GM21447 (cell line): ENCODE data around the gene CIC.
"Not testable (repeated sequence)": the region's sequence is repeated elsewhere in the genome, so short reads cannot be mapped to it uniquely, and the experiment has no call there.

Experiments used
- ATAC-seq: cut with Tn5 transposase; IDR thresholded peaks from one replicate; pipeline ENCODE4 v1.9.1; 2021; ENCODE audit not compliant: unreplicated experiment

Gene CIC

DNA sequence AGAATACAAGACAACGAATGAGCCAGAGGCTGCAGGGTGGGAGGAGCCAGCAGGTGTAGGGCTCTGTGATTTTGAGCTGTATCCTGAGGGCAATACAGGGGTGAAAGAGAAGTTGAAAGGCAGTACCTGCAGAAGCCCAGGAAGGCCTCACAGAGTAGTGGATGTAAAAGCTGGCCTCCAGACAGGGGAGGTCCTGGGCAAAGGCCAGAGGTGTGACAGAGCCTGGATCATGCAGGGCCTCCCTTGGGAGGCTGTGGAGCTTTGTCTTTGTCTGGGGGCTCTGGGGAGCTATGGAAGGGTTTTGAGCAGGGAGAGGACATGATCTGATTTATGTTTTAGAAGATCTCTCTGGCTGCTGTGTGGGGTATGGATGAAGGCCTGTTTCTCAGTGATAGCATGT is 59.1 kb downstream of the CIC start:
- ATAC-seq, result no peak

DNA sequence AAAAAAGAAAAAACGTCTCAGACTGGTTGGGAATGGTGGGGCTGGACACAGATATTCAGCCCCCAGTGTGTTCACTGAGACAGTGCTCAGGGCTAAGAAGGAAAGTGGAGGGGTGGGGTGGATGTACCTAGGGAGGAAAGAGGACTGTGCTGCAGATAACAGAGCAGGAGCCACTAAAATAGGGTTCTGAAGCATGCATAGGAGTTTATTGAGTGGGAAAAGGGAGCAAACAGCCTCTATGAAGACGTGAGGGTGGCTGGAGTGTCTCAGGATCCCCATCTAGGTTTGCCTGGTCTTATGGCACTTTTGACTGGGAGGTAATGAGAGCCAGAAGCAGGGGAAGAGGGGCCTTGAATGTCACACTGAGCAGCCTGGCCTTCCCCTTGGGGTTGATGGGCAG is 59.8 kb downstream of the CIC start:
- ATAC-seq, result no peak

DNA sequence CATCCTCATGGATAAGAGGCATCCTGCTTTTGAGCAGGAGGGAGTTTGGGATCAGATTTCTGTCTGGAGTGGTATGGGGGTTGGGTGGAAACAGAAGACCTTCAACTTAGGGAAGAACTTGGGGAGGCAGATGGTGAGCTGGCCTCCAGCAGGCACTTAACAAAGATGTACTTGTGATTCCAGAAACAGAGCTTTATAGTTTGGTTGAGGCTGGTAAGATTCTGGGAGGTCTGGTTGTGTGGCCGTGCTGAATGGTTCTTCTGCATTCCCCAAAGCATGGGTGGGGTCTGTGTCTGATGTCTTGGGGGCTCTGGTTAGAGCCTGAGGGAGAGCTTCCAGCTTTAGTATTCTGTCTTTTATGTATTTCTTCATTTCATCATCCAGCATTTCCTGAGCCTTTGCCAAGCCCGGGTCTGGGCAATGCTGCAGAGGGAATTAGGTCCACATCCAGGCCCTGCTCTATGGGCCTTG is 61.2 kb downstream of the CIC start:
- ATAC-seq, result no peak

DNA sequence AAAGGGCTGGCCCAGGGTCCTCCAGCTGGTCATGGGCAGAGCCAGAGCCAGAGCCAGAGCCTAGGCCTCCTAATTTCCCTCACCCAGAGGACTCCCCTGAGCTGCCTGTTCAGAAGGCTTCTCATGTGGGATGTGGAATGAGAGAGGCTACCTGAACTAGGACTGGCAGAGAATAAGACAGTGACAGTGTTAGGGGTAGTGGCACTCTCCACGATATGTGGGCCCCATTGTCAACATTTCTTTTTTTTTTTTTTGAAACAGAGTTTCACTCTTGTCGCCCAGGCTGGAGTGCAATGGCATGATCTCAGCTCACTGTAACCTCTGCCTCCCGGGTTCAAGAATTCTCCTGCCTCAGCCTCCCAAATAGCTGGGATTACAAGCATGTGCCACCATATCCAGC is 62.3 kb downstream of the CIC start:
- ATAC-seq, result not testable (repeated sequence)

DNA sequence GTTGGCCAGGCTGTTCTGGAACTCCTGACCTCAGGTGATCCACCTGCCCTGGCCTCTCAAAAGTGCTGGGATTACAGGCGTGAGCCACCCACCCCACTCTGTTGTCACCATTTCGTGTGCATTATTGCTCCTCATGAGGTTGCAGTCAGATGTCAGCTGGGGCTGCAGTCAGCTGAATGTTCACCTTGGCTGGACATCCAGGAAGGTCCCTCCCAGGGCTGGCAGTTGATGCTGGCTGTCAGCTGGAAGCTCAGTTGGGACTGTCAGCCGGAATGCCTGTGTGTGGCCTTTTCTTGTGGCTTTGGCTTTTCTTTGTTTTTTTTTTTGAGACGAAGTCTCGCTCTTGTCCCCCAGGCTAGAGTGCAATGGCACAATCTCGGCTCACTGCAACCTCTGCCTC is 63.0 kb downstream of the CIC start:
- ATAC-seq, result no peak

DNA sequence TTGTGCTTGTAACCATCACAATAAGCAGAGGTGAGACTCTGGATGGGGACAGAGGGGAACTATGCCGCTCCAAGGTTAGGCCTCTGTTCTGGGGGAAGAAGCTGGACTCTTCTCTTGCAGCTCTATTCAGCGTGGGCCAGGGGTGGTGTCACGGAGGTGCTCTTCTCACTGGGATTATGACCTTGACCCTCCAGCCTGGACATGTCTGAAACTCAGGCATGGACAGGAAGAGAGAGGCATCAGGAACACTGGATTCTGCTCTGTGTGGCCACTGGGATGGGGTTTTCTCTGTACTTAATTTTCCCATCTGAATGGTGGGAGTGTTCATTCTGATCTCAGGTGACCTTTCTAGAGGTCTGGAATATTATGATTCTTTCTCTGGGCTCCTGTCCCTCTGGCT is 64.0 kb downstream of the CIC start:
- ATAC-seq, result no peak

DNA sequence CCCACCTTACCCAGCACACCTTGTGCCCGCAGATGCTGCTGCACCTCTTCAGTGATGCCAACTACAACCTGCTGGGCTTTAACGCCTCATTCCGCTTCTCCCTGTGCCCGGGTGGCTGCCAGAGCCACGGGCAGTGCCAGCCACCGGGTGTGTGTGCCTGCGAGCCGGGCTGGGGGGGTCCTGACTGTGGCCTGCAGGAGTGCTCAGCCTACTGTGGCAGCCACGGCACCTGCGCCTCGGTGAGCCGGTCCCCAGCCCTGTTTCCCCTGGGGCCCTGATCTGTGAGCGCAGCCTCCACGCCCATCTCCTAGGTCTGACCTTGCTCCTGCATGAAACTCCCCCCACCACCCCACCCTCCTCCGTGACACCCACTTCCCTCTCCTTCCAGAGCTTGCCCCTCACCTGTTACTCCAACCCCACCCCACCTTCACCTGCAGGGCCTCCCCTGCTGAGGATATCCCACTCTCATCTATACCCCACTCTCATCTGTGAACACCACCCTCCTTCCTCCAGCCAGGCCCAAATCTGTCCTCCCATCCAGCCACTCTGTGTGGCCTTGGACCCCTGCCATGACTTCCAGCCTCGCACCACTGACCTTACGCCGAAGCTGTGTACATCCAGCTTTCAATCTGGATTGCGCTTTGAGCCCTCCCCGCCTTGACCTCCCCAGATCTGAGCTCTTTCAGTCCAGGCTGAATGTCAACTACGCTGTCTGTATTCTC is 65.1 kb downstream of the CIC start:
- ATAC-seq, result no peak

DNA sequence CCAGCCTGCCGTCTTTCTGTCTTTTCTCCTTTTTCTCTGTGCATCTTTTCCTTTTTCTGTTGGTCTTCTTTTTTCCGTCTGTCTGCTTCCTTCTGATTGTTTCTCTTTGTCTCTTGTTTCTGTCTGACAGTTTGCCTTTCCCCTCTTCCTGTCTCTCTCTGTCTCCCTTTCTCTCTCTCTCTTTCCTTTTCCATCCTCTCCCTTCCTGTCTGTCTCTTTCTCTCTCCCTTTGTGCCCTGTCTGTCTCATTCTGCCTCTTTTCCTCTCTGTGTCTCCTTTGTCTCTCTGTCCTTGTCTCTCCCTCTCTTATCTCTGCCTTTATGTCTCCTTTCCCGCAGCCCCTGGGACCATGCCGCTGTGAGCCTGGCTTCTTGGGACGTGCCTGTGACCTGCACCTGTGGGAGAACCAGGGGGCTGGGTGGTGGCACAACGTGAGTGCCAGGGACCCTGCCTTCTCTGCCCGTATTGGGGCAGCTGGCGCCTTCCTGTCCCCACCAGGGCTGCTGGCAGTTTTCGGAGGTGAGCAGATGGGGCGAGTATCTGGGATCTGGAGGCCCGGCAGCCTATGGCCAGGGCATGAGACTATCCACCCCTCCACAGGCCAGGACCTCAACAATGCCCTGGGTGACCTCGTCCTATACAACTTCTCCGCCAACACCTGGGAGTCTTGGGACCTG is 65.8 kb downstream of the CIC start:
- ATAC-seq, result no peak

DNA sequence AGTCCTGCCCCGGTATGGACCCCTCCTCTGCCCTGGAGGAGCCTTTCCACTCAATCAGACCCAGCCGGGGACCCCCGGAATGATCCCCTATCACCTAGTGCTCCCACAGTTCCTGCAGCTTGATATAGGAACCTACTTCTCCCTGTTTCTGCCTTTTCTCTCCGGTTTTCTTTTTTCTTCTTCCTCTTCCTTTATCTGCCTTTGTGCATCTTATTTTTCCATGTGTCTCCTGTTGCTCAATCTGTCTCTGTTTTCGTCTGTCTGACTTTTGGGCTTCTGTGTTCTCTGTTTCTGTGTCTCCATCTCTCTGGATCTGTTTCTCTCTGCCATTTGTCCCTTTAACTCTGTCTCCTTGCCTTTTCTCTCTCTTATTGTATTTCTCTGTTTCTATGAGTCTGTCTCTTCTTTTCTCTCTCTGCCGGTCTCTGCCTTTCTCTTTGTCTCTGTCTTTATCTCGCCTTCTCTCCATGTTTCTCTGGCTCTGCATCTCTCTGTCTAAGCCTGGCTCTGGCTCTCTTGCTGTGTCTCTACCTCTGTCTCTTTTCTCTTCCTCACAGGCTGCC is 66.4 kb downstream of the CIC start:
- no peak for ATAC-seq

DNA sequence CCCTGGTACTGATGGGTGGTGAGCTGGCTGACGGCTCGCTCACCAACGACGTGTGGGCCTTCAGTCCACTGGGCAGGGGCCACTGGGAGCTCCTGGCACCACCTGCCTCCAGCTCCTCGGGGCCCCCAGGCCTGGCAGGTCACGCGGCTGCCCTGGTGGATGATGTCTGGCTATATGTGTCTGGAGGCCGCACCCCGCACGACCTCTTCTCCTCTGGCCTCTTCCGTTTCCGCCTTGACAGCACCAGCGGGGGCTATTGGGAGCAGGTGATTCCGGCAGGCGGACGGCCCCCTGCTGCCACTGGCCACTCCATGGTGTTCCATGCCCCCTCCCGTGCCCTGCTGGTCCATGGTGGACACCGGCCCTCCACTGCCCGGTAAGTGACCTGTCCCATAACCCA is 66.9 kb downstream of the CIC start:
- ATAC-seq, result no peak

DNA sequence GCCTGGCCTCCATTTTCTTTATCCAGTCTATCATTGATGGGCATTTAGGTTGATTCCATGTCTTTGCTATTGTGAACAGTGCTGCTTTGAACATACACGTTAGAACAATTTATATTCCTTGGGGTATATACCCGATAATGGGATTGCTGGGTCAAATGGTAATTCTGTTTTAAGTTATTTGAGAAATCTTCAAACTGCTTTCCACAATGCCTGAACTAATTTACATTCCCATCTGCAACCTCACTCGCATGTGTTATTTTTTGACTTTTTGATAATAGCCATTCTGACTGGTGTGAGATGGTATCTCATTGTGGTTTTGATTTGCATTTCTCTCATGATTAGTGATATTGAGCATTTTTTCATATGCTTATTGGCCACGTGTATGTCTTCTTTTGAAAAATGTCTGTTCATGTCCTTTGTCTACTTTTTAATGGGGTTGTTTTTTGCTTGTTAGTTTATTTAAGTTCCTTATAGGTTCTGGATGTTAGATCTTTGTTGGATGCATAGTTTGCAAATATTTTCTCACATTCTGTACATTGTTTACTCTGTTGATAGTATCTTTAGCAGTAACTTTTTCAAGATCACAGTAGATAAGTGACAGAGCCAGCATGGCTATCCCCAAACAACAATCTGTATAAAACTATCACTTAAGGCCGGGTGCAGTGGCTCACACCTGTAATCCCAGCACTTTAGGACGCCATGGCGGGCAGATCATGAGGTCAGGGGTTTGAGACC is 70.2 kb downstream of the CIC start:
- ATAC-seq, result not testable (repeated sequence)

DNA sequence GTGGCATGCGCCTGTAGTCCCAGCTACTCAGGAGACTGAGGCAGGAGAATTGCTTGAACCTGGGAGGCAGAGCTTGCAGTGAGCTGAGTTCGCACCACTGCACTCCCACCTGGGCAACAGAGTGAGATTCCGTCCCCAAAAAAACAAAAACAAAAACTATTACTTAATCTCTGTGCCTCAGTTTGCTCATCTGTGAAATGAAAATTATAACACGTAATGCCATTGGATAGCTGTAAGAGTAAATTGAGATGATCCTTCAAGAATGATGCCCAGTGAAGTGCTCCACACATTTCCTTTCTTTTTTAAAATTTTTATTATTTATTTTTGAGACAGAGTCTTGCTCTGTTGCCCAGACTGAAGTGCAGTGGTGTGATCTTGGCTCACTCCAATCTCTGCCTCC is 70.9 kb downstream of the CIC start:
- ATAC-seq, result not testable (repeated sequence)

DNA sequence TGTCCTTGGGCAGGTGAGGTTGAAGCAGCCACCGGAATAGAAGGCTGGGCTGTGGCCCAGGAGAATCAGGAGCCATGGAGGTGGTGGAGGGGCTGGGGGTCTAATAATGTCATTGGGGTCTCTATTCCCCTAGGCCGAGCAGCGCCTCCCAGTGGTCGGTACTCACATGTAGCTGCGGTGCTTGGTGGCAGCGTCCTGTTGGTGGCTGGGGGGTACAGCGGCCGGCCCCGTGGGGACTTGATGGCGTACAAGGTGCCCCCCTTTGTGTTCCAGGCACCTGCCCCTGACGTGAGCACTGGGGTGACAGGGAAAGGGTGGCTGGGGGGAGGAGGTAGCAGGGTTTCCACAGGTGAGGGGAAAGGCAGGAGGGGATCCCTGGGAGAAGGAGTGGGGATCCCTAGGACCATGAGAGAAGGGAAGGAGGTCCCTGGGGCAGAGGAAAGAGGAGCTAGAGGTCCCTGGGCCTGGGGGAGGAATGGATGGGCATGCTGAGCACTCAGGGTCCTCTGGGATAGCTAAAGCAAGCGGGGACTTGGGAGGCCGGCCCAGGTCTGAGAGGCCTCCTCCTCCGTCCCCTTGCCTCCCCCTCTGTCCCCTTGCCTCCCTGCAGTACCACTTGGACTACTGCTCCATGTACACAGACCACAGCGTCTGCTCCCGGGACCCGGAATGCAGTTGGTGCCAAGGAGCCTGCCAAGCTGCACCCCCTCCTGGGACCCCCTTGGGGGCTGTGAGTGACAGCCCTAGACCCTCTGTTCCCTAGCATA is 74.5 kb downstream of the CIC start:
- ATAC-seq, result no peak

DNA sequence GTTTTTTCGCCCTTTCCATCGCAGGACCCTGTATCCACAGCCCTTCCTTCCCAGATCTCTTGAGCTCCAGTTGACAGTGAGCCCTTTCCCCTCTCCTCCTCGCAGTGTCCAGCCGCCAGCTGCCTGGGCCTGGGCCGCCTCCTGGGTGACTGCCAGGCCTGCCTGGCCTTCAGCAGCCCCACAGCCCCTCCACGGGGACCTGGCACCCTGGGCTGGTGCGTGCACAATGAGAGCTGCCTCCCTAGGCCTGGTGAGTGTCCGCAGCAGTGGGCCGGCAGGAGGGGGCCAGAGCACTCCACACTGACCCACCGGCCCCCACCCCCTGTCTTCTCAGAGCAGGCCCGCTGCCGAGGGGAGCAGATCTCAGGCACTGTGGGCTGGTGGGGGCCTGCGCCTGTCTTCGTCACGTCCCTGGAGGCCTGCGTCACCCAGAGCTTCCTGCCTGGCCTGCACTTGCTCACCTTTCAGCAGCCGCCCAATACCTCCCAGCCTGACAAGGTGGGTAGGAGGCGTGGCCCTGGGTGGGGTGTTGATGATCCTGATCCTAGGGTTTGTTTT is 75.4 kb downstream of the CIC start:
- no peak for ATAC-seq
